Endometrium (tissue), 2 donors: Measurements from ENCODE around the gene PRELID3B.

Experiments
- FAIRE-seq: peaks from 2 replicates; lab custom pipeline; 2012; peaks lifted over from hg19 to GRCh38; lab: Jason Lieb, UNC
- donor health status: control.
- donor health status: control.

The PRELID3B gene

GRCh38 chr20:59042151-59042795 lies at the start of gene PRELID3B:
PRELID3B (minus strand) TSS chr20:59042786; CDS start chr20:59042730, 56 bp downstream.
- FAIRE-seq, result no peak

- FAIRE-seq, result peak; percentile 93
These were observed 45.3 kb upstream of the PRELID3B start for GRCh38 chr20:59087829-59088433.

- FAIRE-seq, result no peak
These were observed 44.3 kb upstream of the PRELID3B start for GRCh38 chr20:59086923-59087322.

GRCh38 chr20:59084041-59084850 lies 41.7 kb upstream of the PRELID3B start:
- FAIRE-seq, result no peak

- FAIRE-seq, result no peak
These were observed 40.4 kb upstream of the PRELID3B start for GRCh38 chr20:59082981-59083380.

GRCh38 chr20:59082077-59082740 lies 39.6 kb upstream of the PRELID3B start:
- peak; percentile 33 for FAIRE-seq

GRCh38 chr20:59081036-59081435 lies 38.5 kb upstream of the PRELID3B start:
- FAIRE-seq, result no peak

- FAIRE-seq, result no peak
These were observed 35.6 kb upstream of the PRELID3B start for GRCh38 chr20:59078231-59078630.

GRCh38 chr20:59077705-59078104 lies 35.1 kb upstream of the PRELID3B start:
- no peak for FAIRE-seq

GRCh38 chr20:59075934-59076508 lies 33.4 kb upstream of the PRELID3B start:
- FAIRE-seq, result no peak

- FAIRE-seq, result no peak
These were observed 31.9 kb upstream of the PRELID3B start for GRCh38 chr20:59074456-59074855.

GRCh38 chr20:59073582-59073981 lies 31.0 kb upstream of the PRELID3B start:
- no peak for FAIRE-seq

- FAIRE-seq, result no peak
These were observed 28.6 kb upstream of the PRELID3B start for GRCh38 chr20:59071216-59071615.

GRCh38 chr20:59069026-59069425 lies 26.4 kb upstream of the PRELID3B start:
- FAIRE-seq, result no peak

- no peak for FAIRE-seq
These were observed 25.9 kb upstream of the PRELID3B start for GRCh38 chr20:59068534-59068933.

- FAIRE-seq, result no peak
These were observed 21.7 kb upstream of the PRELID3B start for GRCh38 chr20:59064214-59064722.

GRCh38 chr20:59063358-59064213 lies 21.0 kb upstream of the PRELID3B start:
- FAIRE-seq, result no peak

- no peak for FAIRE-seq
These were observed 19.5 kb upstream of the PRELID3B start for GRCh38 chr20:59062081-59062480.

GRCh38 chr20:59055302-59055701 lies 12.7 kb upstream of the PRELID3B start:
- FAIRE-seq, result no peak

- FAIRE-seq, result no peak
These were observed 9.1 kb upstream of the PRELID3B start for GRCh38 chr20:59051666-59052185.

GRCh38 chr20:59050437-59050836 lies 7.9 kb upstream of the PRELID3B start:
- no peak for FAIRE-seq
